ENCODE results near the gene MAGED4B.
"Not testable (repeated sequence)": the region's sequence is repeated elsewhere in the genome, so short reads cannot be mapped to it uniquely, and the experiment has no call there.

Gene MAGED4B, protein sequence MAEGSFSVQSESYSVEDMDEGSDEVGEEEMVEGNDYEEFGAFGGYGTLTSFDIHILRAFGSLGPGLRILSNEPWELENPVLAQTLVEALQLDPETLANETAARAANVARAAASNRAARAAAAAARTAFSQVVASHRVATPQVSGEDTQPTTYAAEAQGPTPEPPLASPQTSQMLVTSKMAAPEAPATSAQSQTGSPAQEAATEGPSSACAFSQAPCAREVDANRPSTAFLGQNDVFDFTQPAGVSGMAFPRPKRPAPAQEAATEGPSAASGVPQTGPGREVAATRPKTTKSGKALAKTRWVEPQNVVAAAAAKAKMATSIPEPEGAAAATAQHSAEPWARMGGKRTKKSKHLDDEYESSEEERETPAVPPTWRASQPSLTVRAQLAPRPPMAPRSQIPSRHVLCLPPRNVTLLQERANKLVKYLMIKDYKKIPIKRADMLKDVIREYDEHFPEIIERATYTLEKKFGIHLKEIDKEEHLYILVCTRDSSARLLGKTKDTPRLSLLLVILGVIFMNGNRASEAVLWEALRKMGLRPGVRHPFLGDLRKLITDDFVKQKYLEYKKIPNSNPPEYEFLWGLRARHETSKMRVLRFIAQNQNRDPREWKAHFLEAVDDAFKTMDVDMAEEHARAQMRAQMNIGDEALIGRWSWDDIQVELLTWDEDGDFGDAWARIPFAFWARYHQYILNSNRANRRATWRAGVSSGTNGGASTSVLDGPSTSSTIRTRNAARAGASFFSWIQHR

GRCh38 chrX:52068666-52069640, at the start of gene MAGED4B:
Gene MAGED4B (minus strand): TSS chrX:52069183. CDS start chrX:52068172, 1,011 bp downstream.
- DNase-seq, result not testable (repeated sequence)

DNA sequence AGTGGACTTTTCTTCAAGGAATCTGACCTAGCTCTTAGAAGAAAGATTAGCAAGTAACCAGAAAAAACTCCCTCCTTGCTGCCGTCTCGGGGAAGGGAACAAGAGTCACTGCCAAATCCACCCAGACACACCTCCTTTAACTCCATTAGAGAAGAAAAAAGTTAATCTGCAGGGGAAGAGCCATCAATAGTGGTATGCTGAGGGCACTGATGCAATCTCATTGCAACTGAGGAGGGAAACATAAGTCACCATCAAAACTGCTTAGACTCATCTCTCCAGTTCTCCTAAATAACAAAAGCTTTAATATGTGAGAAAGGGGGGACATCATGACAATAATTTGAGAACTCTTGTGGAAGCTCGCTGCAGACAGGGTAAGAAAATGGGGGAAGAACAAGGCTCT, 49.3 kb upstream of the MAGED4B start:
- no peak for DNase-seq

DNA sequence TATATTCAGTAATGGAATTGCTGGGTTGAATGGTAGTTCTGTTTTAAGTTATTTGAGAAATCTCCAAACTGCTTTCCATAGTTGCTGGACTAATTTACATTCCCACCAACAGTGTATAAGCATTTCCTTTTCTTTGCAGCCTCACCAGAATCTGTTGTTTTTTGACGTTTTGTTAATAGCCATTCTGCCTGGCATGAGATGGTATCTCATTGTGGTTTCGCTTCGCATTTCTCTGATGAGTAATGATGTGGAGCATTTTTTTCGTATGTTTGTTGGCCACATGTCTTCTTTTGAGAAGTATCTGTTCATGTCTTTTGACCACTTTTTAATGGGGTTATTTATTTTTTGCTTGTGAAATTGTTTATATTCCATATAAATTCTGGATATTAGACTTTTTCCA, 13.6 kb upstream of the MAGED4B start:
- no peak for DNase-seq

GRCh38 chrX:52078131-52078530, 9.1 kb upstream of the MAGED4B start:
- no peak for DNase-seq

- DNase-seq, result not testable (repeated sequence)
Observed at GRCh38 chrX:52042288-52042687, 26.7 kb downstream of the MAGED4B start.

DNA sequence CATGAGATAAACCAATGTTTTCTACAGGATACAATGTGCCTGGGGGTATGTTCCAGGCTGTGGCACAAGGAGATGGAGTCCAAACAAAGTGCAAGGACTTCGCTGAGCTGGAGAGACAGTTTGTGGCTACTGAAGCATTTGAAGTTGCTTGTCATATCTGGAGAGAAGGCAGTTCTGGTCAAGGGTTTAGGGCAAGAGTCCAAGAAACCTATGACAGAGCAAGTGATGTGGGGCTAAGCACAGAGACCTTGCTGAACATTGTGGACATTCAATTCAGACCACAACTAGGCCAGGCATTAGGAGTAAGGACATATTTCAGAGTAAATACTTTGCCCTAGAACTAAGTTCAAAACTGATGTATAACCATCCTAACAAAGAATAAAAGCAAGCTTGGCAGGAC, 34.8 kb downstream of the MAGED4B start:
- no peak for DNase-seq

GRCh38 chrX:52031371-52031770, 37.6 kb downstream of the MAGED4B start:
- no peak for DNase-seq

- no peak for DNase-seq
Observed at GRCh38 chrX:52015794-52016193, 53.2 kb downstream of the MAGED4B start.

All from activated CD8-positive, alpha-beta memory T cell treated with anti-CD3 and anti-CD28 coated beads for 24 hours (primary cell).